ENCODE results near the gene RELA.

DNA sequence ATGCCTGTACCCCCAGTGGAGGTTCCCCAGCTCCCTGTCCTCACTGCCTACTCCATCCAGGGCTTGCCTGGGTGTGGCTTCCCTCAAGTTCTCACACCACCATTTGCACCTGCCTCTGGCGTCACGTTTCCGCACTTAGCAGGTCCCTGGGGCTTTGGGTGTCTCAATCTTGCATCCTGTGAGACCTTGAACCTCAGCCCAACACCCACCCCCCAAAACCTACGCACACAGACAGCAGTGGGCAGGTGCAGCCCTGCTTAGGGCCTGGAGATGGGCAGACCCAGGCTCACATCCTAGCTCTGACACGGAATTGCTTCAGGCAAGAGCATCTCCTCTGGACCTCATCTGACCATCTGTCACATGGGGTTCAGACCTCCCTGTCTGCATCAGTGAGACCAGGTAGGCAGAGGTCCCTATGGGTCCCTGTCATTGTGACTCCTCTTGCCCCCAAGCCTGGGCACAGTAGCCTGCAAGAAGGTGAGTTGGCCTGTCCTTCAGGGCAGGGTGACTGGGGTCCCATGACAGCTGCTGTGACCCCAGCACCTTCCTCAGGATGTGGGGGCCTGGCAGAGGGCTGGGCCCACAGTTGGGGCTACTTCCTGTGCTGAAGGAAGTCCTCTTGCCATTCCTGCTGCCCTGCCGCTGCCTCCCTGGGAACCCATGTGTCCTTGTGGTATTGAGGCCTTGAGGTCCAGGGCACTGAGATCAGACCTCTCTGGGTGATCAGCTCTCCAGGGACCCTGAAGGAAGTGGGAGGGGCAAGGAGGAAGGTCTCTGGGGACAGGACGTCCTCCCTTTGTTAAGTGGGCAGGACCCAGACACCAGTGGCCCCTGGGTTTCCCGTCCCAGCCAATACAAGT lies 22.9 kb downstream of the RELA start:
- TF ChIP-seq SP3 (tag by site-specific recombination; IDR thresholded peaks at IDR 0.05) (no peak), CTCF (tag by site-specific recombination; IDR thresholded peaks at IDR 0.05) (no peak), REST (tag by site-specific recombination; IDR thresholded peaks at IDR 0.05) (no peak)

Measured in HEK293 (cell line).